EH (cell line): ENCODE data around the gene LRRC28.
"Not testable (repeated sequence)": the region's sequence is repeated elsewhere in the genome, so short reads cannot be mapped to it uniquely, and the experiment has no call there.

Source experiments
- DNase-seq: peaks from one replicate; pipeline ENCODE4 v3.0.0-alpha.2; 2015; ENCODE audit warnings: low read depth

LRRC28 gene

DNA sequence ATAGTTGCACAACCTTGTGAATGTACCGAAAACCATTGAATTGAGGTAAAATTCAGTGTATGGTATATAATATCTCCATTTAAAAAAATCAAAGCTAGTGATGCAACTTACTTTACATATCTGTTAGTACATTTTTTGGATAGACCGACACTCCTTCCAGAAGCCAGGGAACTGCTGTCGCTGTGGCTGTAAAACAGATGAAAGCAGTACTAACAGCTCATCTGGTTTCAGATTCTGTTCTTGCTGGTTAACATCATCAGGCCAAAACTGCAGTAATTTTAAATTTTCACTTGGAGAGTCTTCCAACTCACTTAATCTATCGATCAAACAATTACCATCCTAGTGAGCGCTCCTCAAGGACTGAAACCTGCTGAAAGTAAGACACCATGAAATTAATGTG, 145.1 kb downstream of the LRRC28 start:
- DNase-seq = no peak

DNA sequence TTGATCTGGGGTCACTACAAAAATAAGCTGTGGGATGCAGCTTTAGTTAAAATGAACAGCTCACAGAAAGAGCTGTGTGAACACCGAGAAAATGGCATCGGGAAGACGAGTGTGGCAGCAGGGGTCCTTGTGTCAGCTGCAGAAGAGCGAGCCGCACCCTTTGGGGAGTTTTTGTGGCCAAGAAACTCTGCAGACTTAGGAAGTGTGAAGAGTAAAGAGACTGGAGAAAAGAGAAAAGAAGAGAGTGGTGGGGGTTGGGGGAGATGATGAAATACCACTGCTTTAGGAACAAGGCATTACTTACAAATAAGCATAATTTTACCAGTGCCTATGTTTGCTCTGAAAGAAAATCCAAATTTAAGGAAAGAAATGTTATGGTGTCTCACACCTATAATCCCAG, 147.8 kb downstream of the LRRC28 start:
- no peak for DNase-seq

DNA sequence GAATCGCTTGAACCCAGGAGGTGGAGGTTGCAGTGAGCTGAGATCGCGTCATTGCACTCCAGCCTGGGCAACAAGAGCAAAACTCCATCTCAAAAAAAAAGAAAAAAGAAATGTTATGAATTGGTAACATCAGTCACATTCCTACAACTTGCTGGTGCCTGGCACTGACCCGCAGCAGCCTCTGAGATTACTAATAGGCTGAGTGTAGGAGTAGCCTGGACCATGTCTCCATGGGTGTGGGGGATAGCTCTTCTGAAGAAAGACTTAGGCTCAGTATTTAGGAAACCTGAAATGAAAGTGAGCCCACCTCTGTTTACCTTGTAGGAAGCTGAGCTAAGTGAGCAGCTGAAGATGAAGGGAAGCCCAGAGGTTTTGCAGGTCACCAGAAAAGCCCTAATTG, 148.3 kb downstream of the LRRC28 start:
- DNase-seq = no peak

DNA sequence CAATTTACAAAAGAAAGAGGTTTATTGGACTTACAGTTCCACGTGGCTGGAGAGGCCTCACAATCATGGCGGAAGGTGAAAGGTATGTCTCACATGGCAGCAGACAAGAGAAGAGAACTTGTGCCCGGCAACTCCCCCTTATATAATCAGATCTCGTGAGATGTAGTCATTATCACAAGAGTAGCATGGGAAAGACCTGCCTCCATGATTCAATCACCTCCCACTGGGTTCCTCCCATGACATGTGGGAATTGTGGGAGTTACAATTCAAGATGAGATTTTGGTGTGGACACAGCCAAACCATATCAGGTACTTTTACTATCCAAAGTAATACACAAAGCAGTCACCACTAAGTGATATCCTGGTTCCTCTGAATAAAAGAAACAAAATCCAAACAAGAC, 149.9 kb downstream of the LRRC28 start:
- DNase-seq = not testable (repeated sequence)

DNA sequence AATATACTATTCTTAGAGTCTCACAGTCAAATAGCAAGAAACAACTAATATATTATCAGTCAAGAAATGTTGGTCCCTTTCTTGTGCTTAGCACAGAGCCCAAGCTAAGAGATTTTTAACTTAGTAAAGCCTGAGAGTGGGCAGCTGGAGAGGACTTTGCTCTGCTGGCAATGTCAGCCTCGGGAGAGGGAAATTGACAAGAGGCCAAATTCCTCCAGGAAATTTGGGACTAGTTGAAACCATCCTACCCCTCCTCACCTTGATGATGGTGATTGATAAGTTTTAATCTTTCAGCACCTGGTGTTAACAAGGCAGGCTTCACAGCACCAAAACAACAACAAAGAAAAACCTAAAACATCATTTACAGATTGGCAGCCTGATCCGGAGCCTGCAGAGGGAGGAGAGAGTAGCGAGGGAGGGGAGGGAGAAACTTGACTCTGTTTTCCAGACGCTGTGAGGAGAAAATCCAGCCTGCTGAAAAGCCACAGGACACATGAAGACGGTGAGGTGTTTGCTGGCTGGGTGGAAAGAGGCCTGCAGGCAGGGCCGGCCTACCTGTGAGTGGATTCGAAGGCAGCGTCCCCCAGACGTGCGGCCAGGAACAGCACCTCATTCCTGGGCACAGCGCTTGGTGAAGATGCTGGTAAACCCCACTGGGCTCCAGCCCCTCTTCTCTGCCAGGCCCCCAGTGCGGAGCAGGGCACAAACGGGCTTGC, 150.9 kb downstream of the LRRC28 start:
- no peak for DNase-seq

DNA sequence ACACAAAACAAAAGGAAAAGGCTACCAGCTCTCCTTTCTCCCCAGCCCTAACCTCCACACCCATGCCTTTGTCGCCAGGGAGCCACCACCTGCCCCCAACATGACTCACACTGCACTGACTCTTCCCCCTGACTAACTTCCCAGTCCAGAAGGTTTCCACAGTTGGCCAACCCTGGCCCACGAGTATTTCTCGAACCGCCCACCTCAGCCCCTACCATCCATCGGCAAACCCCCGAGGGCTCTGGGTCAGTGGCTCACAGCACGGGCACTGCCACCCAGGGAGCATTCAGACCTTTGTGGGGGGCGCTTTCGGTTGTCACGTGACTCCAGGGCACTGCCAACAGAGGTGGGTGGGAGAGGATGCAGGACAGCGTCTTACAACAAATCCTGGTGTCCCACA, 152.3 kb downstream of the LRRC28 start:
- no peak for DNase-seq

DNA sequence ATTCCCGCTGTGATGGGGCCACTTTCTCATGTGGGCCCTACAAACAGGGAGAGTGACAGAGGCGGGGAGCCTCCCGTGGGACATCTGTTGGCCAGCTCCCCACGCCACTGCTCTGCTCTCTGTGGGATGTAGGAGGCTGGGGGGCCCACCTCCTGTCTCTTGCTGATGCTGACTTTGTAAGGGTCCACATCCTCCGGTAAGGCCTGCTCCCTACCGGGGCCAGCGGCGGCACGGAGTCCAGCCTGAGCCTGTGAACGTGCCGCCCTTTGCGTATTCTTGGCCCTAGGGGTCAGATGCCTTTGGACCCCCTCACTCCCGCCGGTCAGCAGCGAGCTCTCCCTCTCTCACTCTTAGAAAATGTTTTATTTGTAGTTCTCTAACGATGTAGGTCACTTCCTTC, 153.2 kb downstream of the LRRC28 start:
- DNase-seq = no peak

DNA sequence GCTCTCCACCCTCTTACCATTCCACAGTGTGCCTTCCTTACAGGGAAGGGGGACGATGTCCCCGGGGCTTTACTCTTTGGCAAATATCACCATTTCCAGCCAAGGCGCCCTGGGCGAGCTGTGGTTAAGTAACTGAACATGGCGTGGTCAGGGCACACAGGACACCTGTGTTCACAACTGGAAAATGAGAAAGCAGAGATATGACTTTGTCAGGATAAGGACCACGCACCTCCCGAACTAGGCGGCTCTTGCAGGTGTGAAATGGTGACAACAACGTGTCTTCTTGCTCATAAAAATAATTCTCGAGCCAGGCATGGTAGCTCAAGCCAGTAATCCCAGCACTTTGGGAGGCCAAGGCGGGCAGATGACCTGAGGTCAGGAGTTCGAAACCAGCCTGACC, 154.8 kb downstream of the LRRC28 start:
- DNase-seq = no peak

DNA sequence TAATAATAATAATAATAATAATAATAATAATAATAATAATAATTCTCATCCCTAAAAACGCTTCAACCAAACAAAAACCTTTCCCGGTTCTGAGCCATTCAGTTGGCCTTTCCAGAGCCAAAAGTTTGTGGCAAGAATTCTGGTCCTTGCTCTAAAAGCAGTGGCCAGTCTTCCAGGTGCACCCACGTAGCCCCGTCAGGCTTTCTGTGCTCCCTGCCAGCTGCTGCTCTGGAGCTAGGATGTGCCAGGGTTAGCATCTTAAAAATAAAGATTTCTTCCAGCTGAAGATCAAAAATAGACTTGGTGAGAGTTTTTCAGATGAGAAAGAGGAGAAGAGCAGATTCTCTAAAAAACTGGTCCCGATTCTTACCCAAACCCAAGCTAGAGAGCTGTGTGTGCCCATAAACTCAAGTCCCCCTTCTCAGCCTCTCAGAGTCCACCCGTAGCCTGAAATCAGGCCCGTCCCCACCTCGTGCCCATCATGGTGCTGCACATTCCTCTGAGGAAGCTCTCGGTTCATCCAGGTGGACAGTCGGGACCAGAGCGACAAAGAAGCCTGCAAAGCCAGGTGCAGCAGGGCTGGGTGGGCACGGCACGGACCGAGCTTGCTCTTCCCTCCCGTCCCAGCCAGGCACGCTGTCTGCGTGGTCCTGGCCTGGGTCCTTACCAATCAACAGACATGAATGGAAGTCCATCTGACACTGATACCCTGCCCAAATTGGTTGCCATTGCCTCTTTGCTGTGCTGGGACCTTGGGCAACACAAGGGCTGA, 155.6 kb downstream of the LRRC28 start:
- DNase-seq = no peak

DNA sequence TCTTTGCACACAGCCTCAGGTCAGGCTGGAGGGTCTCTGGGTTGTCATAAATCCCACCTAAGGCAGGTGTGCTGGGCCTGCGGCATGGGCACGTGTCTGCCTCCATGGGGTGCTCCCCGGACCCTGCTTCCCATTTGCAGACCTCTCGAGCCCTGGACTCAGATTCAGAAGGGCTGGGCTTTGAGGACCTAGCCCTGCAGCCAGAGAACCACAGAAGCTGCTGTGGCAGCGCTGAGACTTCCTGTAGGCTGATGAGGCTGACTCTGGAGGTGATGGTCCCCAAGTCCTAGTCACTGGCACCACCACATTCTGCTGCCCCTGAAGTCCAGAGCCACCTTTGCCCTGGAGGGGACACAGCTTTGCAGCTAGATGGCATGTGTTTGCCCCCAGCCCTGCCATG, 156.4 kb downstream of the LRRC28 start:
- DNase-seq = no peak

DNA sequence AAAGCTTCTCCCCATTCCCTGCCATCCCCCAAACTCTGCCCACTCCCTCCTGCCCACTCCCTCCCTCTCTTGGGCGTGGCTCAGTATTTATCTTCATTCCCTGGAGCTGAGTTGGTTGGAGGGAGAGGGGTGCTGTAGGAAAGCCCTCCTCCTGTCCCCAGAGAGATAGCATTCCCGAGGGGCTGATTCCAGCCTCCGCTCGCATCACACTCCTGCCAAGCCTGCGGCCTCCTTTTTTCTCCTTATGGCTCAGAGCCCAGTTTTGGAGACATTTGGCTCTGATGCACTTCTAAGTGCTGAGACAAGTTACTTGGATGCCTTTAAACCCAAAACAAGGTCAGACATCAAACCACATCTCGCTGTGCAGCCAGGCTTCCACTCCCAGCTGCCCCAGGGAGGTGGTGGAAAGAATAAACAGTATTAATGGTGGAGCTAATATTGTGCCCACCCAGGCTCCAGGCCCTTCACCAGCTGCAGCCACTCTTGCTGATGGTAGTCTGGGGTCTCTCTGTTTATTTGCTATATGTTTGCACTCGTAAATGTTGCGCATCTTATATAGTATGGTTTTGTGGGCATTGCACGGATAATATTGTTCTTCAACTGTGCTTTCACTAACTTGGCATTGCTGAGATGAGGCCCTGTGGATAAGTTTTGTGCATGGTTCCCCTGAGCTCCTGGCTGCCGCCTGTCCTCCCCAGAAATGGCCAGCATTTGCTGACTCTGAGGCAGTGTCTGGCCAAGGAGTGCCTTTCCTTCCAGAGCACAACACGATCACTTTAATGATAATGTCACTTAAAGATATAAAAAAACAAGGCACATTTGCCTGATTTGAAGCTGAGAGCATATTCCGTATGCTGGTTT, 157.2 kb downstream of the LRRC28 start:
- DNase-seq = peak; percentile 91

DNA sequence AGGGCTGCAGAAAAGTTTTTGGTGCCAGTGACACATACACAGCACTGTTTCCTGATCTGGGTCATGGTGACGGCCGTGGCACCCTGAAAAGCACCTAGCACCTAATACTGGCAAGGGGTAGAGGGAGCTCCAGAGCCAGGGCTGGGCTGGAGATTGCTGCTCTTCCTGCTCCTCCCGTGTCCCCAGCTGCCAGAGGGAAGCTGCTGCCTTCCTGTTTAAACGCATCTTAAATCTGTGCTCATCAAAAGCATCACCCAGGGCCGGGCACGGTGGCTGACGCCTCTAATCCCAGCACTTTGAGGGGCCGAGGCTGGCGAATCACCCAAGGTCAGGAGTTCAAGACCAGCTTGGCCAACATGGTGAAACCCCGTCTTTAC, 157.8 kb downstream of the LRRC28 start:
- peak; percentile 80 for DNase-seq

DNA sequence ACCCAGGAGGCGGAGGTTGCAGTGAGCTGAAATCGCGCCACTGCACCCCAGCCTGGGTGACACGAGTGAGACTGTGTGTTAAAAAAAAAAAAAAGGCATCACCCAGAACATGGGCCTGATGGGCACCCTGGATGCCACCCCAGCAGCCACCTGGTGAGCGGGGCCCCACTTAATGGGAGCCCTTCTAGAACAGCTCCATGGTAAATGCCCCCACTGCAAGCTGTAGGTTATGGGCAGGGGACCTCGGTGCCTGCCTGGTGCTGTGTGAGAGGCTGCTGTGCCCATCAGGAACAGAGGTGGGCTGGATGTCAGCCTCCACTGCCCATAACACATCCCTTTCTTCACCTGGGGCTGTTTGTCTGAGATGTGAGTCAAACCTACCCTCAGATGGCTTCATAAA, 158.3 kb downstream of the LRRC28 start:
- no peak for DNase-seq

DNA sequence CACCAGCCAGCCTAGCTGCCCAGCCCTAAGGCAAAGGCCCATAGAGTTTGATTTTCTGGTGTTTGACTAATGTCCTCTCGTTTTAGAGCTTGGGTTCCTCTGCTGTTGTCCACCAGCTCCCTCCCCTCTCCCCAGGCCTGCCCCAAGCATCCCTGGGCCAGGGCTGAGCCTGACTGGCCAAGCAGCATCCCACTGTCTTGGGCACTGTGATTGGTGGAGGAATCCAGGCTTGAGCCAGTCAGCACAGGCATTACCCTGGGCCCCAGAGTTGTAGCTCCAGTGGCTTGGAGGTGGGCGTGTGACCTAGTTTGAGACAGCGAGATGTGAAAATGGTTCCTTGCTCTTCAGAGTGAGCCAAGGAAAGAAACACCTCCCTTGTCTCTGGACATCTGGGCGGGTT, 159.2 kb downstream of the LRRC28 start:
- no peak for DNase-seq

DNA sequence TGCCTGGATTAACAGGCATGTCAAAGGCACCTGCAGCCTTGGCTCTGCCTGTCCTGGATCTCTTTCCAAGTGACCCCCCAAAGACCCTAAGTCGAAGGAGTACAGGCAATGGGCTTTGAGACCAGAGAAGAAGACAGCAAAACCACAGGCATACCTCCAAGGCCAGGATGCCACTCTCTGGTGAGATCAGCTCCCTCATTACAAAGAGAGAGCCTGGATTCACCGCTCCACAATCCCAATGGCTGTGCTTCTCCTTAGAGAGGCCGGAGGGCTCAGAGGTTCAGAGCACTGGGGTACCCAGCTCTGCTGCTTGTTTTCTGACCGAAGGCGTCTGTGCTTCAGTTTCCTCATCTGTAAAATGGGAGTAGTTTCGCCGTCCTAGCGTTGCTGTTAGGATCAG, 160.0 kb downstream of the LRRC28 start:
- no peak for DNase-seq

DNA sequence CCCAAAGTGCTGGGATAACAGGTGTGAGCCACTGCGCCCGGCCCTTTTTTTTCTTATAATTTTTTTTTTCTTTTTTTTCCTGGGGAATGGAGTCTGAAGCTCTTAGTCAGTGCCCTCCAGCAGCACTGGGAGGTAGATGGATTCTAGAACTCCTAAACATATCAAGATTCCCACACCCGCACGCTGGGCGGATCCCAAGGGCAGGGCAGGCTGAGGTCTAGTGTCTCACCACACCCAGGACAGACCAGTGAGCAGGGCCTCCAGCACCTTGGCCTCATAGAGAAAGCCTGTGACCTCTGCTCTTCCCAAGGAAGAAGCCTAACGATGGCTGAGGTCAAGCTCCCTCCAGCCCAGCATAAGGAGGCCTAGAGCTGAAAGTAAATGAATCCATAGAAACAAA, 160.8 kb downstream of the LRRC28 start:
- no peak for DNase-seq

DNA sequence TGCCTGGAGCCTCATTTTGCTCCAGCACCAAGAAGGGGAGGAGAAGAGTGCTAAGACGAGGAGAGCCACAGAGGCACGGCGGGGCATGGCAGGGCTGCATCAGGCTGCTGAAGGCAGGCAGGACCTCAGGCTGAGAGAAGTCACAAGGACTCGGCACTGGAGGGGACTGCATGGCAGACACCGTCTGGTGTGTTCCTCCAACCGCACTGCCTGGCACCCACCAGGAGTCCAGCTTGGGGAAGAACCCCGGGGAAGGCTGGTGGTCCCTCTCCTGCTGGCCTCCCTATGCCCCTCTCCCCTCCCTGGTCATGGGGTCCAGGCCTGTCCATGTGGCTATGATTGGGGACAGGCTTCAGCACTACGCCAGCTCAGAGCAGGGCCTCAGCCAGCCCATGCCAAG, 161.3 kb downstream of the LRRC28 start:
- no peak for DNase-seq

DNA sequence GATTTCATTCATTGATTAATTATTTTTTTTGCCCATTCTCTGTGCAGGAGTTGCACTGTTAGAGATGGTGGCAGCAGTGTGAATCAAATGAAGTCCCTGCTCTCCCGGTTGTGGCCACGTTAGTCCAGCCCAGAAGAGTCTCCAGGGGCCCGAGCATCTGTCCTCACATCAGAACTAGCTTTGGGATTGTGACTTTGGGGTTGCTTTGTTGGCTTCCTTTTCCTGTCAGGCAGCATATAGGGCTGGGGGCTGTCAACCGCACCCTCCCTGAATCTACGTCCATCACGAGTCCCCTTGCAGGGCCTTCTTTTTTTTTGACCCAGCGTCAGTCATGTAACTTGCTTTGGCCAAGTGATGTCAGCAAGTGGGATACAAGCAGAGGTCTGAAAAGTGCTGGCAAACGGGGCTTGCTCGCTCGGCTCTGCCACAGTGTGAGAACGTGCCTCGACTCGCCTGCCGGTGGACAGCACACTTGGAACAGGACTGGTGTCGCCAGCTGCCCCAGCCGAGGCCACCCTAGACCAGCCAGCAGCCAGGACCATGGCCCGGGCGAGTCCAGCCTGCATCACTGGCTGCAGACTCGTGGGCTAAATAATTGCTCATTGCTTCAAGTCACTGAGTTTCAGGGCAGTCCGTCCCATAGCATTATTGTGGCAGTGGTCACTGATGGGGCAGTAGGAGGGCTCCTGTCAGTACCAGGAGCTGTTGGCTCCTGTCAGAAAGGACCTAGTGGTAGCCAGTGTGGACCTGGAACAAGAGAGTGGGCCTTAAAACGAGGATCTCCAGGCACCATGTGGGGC, 162.9 kb downstream of the LRRC28 start:
- DNase-seq = no peak

DNA sequence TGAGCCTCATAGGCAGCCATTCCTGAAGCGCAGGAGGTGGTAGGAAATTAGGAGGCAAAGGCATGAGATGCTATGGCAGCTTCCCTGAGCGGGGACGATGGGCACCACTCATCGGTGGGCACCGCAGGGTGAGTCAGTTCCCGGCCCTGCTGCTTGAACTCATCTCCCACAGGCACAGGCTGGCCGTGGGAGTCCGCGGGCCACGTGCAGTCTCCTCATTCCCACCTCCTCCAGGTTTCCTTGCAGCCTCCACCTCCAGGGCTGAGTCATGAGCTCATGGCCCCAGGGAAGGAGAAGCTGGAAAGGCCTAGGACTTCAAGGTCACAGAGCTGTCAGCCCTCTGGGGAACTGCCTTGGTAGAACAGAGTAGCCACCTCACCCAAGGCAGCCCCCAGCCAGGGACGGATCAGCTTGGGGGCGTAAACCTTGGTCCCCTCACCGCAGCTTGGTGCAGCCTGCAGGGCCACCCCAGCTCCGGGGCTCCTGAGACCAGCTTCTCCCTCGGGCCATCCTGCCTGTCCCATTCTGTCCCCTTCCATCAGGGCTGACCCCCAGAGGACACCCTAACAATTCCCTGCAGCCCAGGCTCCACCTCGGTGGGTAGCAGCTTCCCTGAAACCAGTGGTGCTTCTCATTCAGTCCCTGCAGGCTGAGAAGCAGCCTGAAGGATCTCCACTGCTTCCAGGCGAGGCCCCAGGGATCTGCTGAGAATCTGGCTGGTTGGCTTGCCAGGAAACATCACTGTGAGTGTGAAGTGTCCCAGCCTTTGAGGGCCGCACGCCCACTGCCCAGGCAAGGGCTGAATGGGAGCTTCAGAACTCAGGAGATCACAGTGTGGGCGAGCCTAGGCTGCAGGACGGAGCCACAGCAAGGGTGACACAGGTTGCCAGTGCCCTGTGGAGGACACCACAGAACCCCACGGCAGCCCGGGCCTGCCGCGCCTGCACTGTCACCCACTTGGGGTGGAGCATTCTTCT, 163.8 kb downstream of the LRRC28 start:
- no peak for DNase-seq

DNA sequence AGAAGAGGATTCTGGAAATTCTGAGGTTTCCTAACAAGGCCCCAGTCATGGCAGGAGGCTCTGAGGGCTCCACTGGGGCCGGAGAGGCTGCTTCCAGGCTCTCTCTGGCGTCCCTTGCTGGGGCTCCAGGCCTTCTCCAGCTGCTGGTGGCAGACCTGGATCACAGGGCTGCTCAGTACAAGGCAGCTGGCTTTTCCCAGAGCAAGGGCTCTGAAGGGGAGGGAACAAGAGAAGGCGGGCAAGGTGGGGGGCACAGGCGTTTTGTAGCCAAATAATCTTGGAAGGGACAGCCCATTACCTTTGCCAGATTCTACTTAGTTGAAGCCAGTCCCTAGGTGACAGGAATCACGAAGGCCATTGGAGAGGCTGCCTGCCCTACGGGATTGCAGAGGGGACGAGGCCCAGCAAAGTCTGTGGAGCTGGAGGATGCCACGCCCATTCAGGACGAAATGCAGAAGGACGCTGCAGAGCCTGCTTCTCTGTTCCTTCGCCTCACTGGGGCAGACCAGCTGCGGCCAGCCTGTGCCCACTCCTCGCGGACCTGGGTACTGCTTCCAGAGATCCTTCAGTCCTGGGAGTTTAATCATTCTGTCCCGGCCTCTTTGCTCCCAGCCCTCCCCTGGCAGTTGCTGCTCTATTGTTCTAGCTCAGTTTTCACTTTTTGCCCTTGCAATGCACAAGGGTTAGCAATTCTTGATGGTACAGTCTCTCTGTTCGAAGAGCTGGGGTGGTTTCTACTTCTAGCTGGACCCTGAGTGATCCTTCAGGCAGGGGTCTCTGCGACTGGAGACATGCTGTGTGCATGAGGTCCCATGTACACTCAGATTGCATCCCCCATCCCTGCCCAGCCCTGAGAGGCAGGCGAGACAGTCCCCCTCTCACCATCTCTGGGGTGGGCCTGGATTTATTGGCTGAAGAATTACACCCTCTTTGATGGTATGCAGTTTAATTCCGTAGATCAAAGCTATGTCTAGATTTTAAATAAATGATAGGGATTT, 165.2 kb downstream of the LRRC28 start:
- DNase-seq = no peak
